Body of pancreas (tissue), 4 donors: ENCODE data around the gene CEP85L.

Experiments used
- POLR2A ChIP-seq, 3 donors: fragments of 450-650 bp; IDR thresholded peaks; one replicate each; pipeline ENCODE4 v1.6.1; 2016; ENCODE audit warnings: antibody characterized with exemption in 3 of 3, mild to moderate bottlenecking in 2 of 3
- TF ChIP-seq, protein P1 (sequence below), 7 experiments: fragments of 450-650 bp in 4 of 7; fragments of 200-600 bp in 3 of 7; sonication (generic) in 3 of 7; IDR thresholded peaks; one replicate each; pipeline ENCODE4 v1.5.1; 2016 to 2019; ENCODE audit warnings: antibody characterized with exemption in 7 of 7

DNA sequence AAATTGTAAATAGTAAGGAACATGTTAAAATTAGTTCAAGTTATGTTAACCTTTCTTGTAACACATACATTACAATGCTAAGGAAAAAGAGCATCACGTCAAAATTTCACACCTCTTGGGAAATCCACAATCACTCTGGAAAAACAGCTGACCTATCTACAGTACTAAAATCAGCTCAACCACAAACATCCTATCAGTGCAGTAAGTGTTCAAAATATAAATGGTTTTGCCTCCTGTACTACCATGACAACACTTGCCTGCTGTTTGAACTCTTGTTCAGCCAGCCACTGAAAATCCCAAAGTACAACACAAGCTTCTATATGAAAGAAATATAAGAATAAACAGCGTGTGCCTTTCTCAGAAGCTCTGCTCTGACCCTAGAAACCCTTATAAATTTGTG lies 186.8 kb downstream of the CEP85L start:
- TF ChIP-seq, protein P1, sequence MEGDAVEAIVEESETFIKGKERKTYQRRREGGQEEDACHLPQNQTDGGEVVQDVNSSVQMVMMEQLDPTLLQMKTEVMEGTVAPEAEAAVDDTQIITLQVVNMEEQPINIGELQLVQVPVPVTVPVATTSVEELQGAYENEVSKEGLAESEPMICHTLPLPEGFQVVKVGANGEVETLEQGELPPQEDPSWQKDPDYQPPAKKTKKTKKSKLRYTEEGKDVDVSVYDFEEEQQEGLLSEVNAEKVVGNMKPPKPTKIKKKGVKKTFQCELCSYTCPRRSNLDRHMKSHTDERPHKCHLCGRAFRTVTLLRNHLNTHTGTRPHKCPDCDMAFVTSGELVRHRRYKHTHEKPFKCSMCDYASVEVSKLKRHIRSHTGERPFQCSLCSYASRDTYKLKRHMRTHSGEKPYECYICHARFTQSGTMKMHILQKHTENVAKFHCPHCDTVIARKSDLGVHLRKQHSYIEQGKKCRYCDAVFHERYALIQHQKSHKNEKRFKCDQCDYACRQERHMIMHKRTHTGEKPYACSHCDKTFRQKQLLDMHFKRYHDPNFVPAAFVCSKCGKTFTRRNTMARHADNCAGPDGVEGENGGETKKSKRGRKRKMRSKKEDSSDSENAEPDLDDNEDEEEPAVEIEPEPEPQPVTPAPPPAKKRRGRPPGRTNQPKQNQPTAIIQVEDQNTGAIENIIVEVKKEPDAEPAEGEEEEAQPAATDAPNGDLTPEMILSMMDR (IDR thresholded peaks at IDR 0.05) = no peak
- TF ChIP-seq POLR2A (IDR thresholded peaks at IDR 0.05) = no peak
